K562 (cell line): Measurements from ENCODE around the gene KIF3A. TPM values are rescaled to one million over a fixed set of nuclear protein-coding genes. Genes with fewer than 3 reads are reported as not detected.

Source experiments
- ASH1L ChIP-seq: fragments of 450-650 bp; IDR thresholded peaks from 2 replicates; pipeline ENCODE4 v1.6.1; 2018; ENCODE audit warnings: borderline replicate concordance, mild to moderate bottlenecking, low read depth; ENCODE audit not compliant: partially characterized antibody
- ATF3 ChIP-seq, 2 experiments: fragments of 450-650 bp in 1 of 2; sonication (generic) in 1 of 2; formaldehyde crosslinking in 1 of 2; IDR thresholded peaks in 1 of 2; conservative IDR thresholded peaks in 1 of 2; 2 replicates each; pipeline versions ENCODE4 v1.6.1 to v1.8.1; 2016 to 2023; ENCODE audit warnings: mild to moderate bottlenecking in 2 of 2, moderate library complexity in 2 of 2, inconsistent platforms in 1 of 2, missing genetic modification reagents in 1 of 2
- CEBPB ChIP-seq: fragments of 450-650 bp; IDR thresholded peaks from 2 replicates; pipeline ENCODE4 v1.6.1; 2016; ENCODE audit warnings: missing genetic modification characterization, missing compliant biosample characterization
- CSDE1 ChIP-seq, 2 experiments: fragments of 450-650 bp; IDR thresholded peaks; 2 replicates each; pipeline ENCODE4 v1.6.1; 2016; ENCODE audit warnings: mild to moderate bottlenecking in 1 of 2
- GATA2 ChIP-seq: sonication (generic); formaldehyde crosslinking; IDR thresholded peaks from 2 replicates; pipeline ENCODE4 v1.4.0; 2020; ENCODE audit warnings: mild to moderate bottlenecking, missing genetic modification reagents
- MBD1 ChIP-seq: fragments of 250-450 bp; sonication (Bioruptor Pico); IDR thresholded peaks from 2 replicates; pipeline ENCODE4 v1.8.0; 2022; ENCODE audit warnings: inconsistent platforms
- PTBP1 ChIP-seq: fragments of 200-400 bp; formaldehyde crosslinking; IDR thresholded peaks from 2 replicates; pipeline ENCODE4 v1.6.1; 2017; ENCODE audit warnings: low read depth, low read length
- RAD21 ChIP-seq, 2 experiments: fragments of 250-450 bp in 1 of 2; fragments of 450-650 bp in 1 of 2; sonication (Bioruptor Pico) in 1 of 2; formaldehyde crosslinking in 1 of 2; IDR thresholded peaks in 1 of 2; conservative IDR thresholded peaks in 1 of 2; 2 replicates each; pipeline versions ENCODE4 v1.4.0 to v1.8.0; 2020 to 2022; ENCODE audit warnings: mild to moderate bottlenecking in 2 of 2, moderate library complexity in 1 of 2
- TFE3 ChIP-seq: fragments of 450-650 bp; formaldehyde crosslinking; IDR thresholded peaks from 2 replicates; pipeline ENCODE4 v1.4.0; 2020; ENCODE audit warnings: mild to moderate bottlenecking, mixed read lengths
- ZNF253 ChIP-seq: fragments of 250-450 bp; sonication (Bioruptor Pico); conservative IDR thresholded peaks from 2 replicates; pipeline ENCODE4 v1.6.1; 2021; ENCODE audit warnings: mild to moderate bottlenecking
- ZNF280B ChIP-seq: fragments of 250-450 bp; sonication (Bioruptor Pico); IDR thresholded peaks from 2 replicates; pipeline ENCODE4 v1.5.1; 2021; ENCODE audit warnings: mild to moderate bottlenecking
- ZNF609 ChIP-seq: sonication (generic); formaldehyde crosslinking; IDR thresholded peaks from 2 replicates; pipeline ENCODE4 v1.8.1; 2023; ENCODE audit warnings: missing genetic modification reagents, mild to moderate bottlenecking, borderline replicate concordance
- polyA plus RNA-seq, 8 experiments: library from polyadenylated mRNA; depleted of rRNA in 4 of 8; stranded (reverse) in 5 of 8; unstranded in 3 of 8; fragments of >200 nt; fragmentation: Nextera tagmentation in 2 of 8; fragmentation: Illumina TruSeq in 1 of 8; extraction: Ambion mirVana in 2 of 8; extraction: Trizol in 1 of 8; gene quantifications; 2 replicates each; pipeline versions ENCODE4 v1.2.1 to v1.2.3, GENCODE V29; 2011 to 2014; ENCODE audit warnings: inconsistent platforms in 1 of 8, missing spikeins in 1 of 8
- total RNA-seq, 7 experiments: library from RNA; depleted of rRNA in 6 of 7; stranded (reverse); fragments of >200 nt in 6 of 7; fragmentation: Illumina TruSeq in 2 of 7; extraction: Trizol in 2 of 7; gene quantifications; 2 replicates each; pipeline versions ENCODE4 v1.2.1 to v1.2.3, GENCODE V29; 2011 to 2021; ENCODE audit warnings: low replicate concordance in 1 of 7

Gene KIF3A
- total and polyA plus RNA-seq, 9 of the 15 experiments (the other 6 are each of a cell fraction or from before 2014, with no cell fraction given) = 1.5 to 7.8 (median 6.0) TPM

GRCh38 chr5:132677191-132677590, 60.2 kb downstream of the KIF3A start (continued):
- TF ChIP-seq ZNF280B (CRISPR knock-in tag) (no peak), ZNF609 (no peak), ATF3 (IDR thresholded peaks at IDR 0.05) (peak; percentile 61), ATF3 (CRISPR knock-in tag; conservative IDR thresholded peaks at IDR 0.05) (no peak), ASH1L (no peak), MBD1 (CRISPR knock-in tag) (no peak), GATA2 (no peak), ZNF253 (CRISPR knock-in tag) (no peak), CEBPB (tag) (no peak), TFE3 (no peak), RAD21 (CRISPR knock-in tag; conservative IDR thresholded peaks at IDR 0.05 in 1 of 2, IDR thresholded peaks at IDR 0.05 in 1 of 2) (peak; percentile 25 to 53; a peak in 3 of 4 replicates), CSDE1 (IDR thresholded peaks at IDR 0.05) (no peak), PTBP1 (no peak)
